Tibial nerve (tissue), 4 donors: ENCODE results near the gene RFX5.

ENCODE experiments used
- CTCF ChIP-seq, 5 experiments: fragments of 200-600 bp in 3 of 5; fragments of 450-650 bp in 2 of 5; sonication (generic) in 3 of 5; IDR thresholded peaks; one replicate each; pipeline ENCODE4 v1.5.1; 2016 to 2019; ENCODE audit warnings: antibody characterized with exemption in 5 of 5, mild to moderate bottlenecking in 3 of 5, moderate library complexity in 2 of 5
- EP300 ChIP-seq, 2 donors: sonication (generic); formaldehyde crosslinking; IDR thresholded peaks; one replicate each; pipeline ENCODE4 v1.6.1; 2017; ENCODE audit warnings: antibody characterized with exemption in 2 of 2, mild to moderate bottlenecking in 1 of 2
- POLR2A ChIP-seq, 2 donors: fragments of 450-650 bp; IDR thresholded peaks; one replicate each; pipeline ENCODE4 v1.6.1; 2017; ENCODE audit warnings: antibody characterized with exemption in 2 of 2, mild to moderate bottlenecking in 2 of 2, moderate library complexity in 2 of 2

- TF ChIP-seq POLR2A (IDR thresholded peaks at IDR 0.05) (no peak), CTCF (IDR thresholded peaks at IDR 0.05) (no peak), EP300 (IDR thresholded peaks at IDR 0.05) (no peak)
Observed at GRCh38 chr1:151315565-151316235, 31.4 kb downstream of the RFX5 start.
